HG02884 (cell line): ENCODE results near the gene MAEA.

Experiments used
- ATAC-seq: cut with Tn5 transposase; IDR thresholded peaks from one replicate; pipeline ENCODE4 v1.9.1; 2021; ENCODE audit warnings: mild to moderate bottlenecking, moderate library complexity; ENCODE audit not compliant: unreplicated experiment

The MAEA gene

GRCh38 chr4:1349359-1350168, 59.9 kb downstream of the MAEA start:
- no peak for ATAC-seq

GRCh38 chr4:1350169-1350520, 60.5 kb downstream of the MAEA start:
- no peak for ATAC-seq

GRCh38 chr4:1351854-1352566, 62.3 kb downstream of the MAEA start:
- no peak for ATAC-seq

- no peak for ATAC-seq
These were observed 62.8 kb downstream of the MAEA start for GRCh38 chr4:1352567-1352900.

GRCh38 chr4:1353186-1354055, 63.7 kb downstream of the MAEA start:
- no peak for ATAC-seq

- no peak for ATAC-seq
These were observed 64.7 kb downstream of the MAEA start for GRCh38 chr4:1354136-1354982.

GRCh38 chr4:1354983-1355275, 65.2 kb downstream of the MAEA start:
- no peak for ATAC-seq

GRCh38 chr4:1355378-1355777, 65.7 kb downstream of the MAEA start:
- no peak for ATAC-seq

- ATAC-seq: no peak
These were observed 66.7 kb downstream of the MAEA start for GRCh38 chr4:1356181-1356998.

- no peak for ATAC-seq
These were observed 67.9 kb downstream of the MAEA start for GRCh38 chr4:1357356-1358248.

GRCh38 chr4:1358421-1359143, 68.9 kb downstream of the MAEA start:
- ATAC-seq: no peak

GRCh38 chr4:1359144-1359501, 69.4 kb downstream of the MAEA start:
- no peak for ATAC-seq

- no peak for ATAC-seq
These were observed 70.3 kb downstream of the MAEA start for GRCh38 chr4:1359976-1360375.

GRCh38 chr4:1360423-1361283, 71.0 kb downstream of the MAEA start:
- ATAC-seq: no peak

- no peak for ATAC-seq
These were observed 71.7 kb downstream of the MAEA start for GRCh38 chr4:1361431-1361830.

- no peak for ATAC-seq
These were observed 72.4 kb downstream of the MAEA start for GRCh38 chr4:1362046-1362445.

- no peak for ATAC-seq
These were observed 72.8 kb downstream of the MAEA start for GRCh38 chr4:1362521-1362920.

GRCh38 chr4:1363513-1363912, 73.8 kb downstream of the MAEA start:
- ATAC-seq: no peak
